Activated T-helper 1 cell treated with anti-CD3 and anti-CD28 coated beads, Interleukin-12 subunit alpha, Interleukin-12 subunit beta, Interleukin-2, Interleukin-4 antibody, amounts not matched to agents 30 ng/mL and 10 ng/mL and 1 ng/mL, durations not matched to agents 14 hours and 24 hours and 36 hours (primary cell): ENCODE results near the gene GREB1. TPM values are rescaled to one million over a fixed set of nuclear protein-coding genes. Genes with fewer than 3 reads are reported as not detected.

Source experiments
- DNase-seq: peaks from one replicate; pipeline ENCODE4 v3.0.0; 2021; ENCODE audit warnings: low spot score
- H3K27ac Mint-ChIP-seq: one replicate; pipeline ENCODE4 v1.8.0; 2021; ENCODE audit warnings: mild to moderate bottlenecking, mixed read lengths
- H3K27me3 Mint-ChIP-seq: one replicate; pipeline ENCODE4 v1.8.0; 2022; ENCODE audit warnings: mild to moderate bottlenecking, moderate library complexity, mixed read lengths; ENCODE audit not compliant: insufficient read depth
- H3K36me3 Mint-ChIP-seq: one replicate; pipeline ENCODE4 v1.8.0; 2021; ENCODE audit warnings: low read depth, mixed read lengths
- H3K4me1 Mint-ChIP-seq: one replicate; pipeline ENCODE4 v1.8.0; 2021; ENCODE audit warnings: low read depth, mixed read lengths
- H3K4me3 Mint-ChIP-seq: one replicate; pipeline ENCODE4 v1.8.0; 2021; ENCODE audit warnings: mild to moderate bottlenecking, moderate library complexity, mixed read lengths
- H3K9me3 Mint-ChIP-seq: one replicate; pipeline ENCODE4 v1.8.0; 2021; ENCODE audit warnings: mixed read lengths
- intact Hi-C: fragments of 100-400 bp; cut with micrococcal nuclease; formaldehyde crosslinking; loops from one replicate; pipeline ENCODE4 v1.15.1; 2024
- total RNA-seq: library from RNA; stranded (reverse); gene quantifications from 2 replicates; pipeline ENCODE4 v1.2.3, GENCODE V29; 2022

The GREB1 gene
- total RNA-seq, 1 donor from 2014 or later = 0.41 TPM

DNA sequence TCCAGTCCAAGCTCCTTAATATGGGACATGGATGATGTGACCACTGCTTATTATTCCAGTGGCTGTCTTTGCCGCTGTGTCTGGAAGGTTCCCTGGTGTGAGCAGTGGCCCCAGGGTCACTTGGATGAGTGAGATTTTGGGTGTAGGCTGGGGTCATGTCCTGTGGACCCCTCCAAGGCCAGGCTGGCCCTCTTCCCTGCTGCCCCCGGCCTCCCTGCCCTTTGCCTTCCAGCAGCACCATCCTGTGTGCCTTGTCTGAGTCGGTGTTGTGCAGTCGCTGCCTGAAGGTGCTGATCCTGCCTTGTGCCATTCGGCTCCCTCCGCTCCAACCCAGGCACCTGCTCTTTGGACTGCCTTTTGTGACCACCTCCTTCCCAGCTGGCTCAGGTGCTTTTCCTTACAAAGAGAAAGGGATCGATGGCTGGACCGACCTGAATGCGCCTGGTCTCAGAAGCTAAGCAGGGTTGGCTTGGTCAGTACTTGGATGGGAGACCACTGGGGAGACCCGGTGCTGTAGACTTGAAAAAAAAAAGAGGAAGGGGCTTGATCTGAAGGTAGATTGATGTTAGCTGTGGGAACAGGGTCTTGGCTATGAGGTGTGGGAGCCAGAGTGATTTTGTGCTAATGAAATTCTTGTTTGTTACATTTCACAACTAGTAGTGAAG is 16.7 kb upstream of the GREB1 start:
- no peak overlapping the region for H3K27ac Mint-ChIP-seq
- peaks cover 5% of the 10 kb centered on the region for H3K9me3 Mint-ChIP-seq
- no peaks in the 10 kb centered on the region for H3K4me1 Mint-ChIP-seq
- H3K36me3 Mint-ChIP-seq = no peaks in the 10 kb centered on the region
- no peak overlapping the region for H3K4me3 Mint-ChIP-seq
- peaks cover 2% of the 10 kb centered on the region for H3K27me3 Mint-ChIP-seq
- intact Hi-C loops = no loop called here
- DNase-seq = no peak

DNA sequence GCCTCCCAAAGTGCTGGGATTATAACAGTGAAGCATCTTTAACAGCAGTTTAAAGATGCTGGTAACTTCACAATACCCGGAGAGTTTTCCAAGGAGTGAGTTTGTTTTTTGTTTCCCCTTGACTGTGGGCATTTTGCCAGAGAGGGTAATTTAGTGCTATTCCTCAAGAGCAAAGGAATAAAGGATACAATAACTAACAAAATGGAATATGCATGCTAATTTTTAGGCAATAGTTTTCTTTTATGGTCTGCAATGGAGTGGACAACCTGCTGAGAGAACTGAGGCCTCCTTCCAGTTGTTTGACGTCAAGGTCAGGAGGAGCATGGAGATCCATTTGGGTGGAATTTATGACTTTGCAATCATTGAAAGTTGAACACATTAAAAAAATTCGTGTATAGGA is 15.9 kb upstream of the GREB1 start:
- Mint-ChIP-seq H3K27ac (no peak overlapping the region), H3K36me3 (no peaks in the 10 kb centered on the region), H3K4me1 (no peaks in the 10 kb centered on the region), H3K9me3 (peaks cover 5% of the 10 kb centered on the region), H3K4me3 (no peak overlapping the region), H3K27me3 (peaks cover 2% of the 10 kb centered on the region)
- no peak for DNase-seq
- intact Hi-C loops = no loop called here

DNA sequence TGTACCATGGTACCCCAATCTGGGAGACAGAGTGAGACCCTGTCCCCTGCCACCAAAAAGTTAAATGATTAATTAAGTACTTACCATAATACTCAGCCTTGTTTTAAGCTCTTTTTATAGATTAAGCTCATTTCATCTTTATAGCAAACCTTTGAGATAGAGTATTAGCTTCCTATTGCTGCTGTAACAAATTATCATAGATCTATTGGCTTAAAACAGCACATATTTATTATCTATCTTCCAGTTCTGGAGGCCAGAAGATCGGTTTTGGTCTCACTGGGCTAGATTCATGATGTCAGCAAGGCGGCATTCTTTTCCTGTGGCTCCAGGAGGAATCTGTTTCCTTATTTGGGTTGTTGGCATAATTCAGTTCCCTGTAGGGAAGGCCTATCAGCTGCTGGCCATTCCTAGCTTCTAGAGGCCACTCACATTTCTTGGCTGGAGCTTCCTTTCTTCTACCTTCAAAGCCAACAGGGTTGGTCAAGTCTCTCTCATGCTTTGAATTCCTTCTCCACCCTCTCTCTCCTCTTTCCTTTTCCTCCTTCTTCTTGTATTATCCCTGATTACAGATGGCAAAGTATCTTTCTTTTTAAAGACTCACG is 13.7 kb upstream of the GREB1 start:
- Mint-ChIP-seq H3K27me3 (peaks cover 2% of the 10 kb centered on the region), H3K4me1 (no peaks in the 10 kb centered on the region), H3K36me3 (no peaks in the 10 kb centered on the region), H3K9me3 (peaks cover 5% of the 10 kb centered on the region), H3K27ac (no peak overlapping the region), H3K4me3 (no peak overlapping the region)
- DNase-seq = no peak
- intact Hi-C loops = no loop called here

DNA sequence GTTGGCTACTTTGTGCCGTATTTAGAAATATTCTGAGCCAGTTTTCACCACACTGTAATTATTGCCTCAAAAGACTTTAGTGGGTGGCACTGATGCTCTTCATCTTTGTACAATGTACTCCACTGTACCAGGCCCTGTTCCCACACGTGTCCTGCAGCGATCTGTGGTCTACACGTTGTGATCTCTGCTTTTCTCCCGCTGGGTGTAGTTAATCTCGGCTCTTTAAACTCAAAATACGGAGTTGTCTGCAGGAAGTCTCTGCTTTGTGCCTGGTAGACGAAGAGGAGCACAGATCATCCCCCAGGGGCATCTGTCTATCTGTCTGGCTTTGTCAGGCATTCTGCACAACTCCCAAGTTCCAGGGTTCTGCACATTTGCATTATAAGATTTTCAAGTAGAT is 12.1 kb upstream of the GREB1 start:
- no peak for DNase-seq
- Mint-ChIP-seq H3K36me3 (no peaks in the 10 kb centered on the region), H3K4me3 (no peak overlapping the region), H3K27ac (no peak overlapping the region), H3K9me3 (peaks cover 6% of the 10 kb centered on the region), H3K4me1 (no peaks in the 10 kb centered on the region), H3K27me3 (no peaks in the 10 kb centered on the region)
- intact Hi-C loops = no loop called here

DNA sequence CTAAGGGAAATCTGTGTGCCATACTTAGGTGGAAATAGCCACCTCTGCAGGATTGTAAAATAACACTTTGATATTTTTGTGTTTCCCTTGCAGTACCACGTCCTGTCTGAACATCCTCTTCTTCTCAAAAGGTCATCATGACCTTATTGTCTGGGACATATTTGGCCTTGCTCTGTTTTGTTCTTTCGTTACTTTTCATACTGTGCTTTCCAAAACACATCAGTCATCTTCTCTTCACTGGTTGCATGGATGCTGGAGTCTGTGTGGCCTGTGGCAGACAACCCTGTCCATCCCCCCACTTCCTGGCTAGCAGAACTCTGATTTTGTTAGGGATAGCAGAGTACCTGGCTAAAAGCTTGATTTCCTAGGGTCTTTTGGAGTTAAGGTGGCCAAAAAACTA is 9.4 kb upstream of the GREB1 start:
- no peak for DNase-seq
- intact Hi-C loops = no loop called here
- Mint-ChIP-seq H3K27ac (no peak overlapping the region), H3K9me3 (peaks cover 10% of the 10 kb centered on the region), H3K27me3 (peaks cover 12% of the 10 kb centered on the region), H3K4me1 (no peaks in the 10 kb centered on the region), H3K4me3 (no peak overlapping the region), H3K36me3 (no peaks in the 10 kb centered on the region)

DNA sequence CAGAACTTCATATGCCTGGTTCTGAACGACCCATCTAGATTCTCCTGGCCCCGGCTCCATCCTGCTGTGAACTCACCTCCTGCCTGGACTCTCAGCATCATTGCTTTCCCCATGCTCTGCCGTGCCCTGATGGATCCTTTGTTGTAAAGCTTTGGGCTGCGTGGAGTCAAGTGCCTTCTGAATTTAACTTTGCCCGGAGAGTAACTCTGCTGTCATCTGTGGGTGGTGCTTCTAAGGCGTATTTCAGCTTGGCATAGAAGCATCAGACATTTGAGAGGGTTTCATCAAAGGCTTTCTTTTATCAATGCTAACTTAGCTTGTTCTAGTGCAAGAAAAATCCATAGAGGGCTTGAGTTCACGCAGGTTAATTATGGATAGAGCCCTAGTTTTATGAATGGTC is 8.1 kb upstream of the GREB1 start:
- H3K4me3 Mint-ChIP-seq = no peak overlapping the region
- no peak overlapping the region for H3K27ac Mint-ChIP-seq
- intact Hi-C loops = no loop called here
- no peaks in the 10 kb centered on the region for H3K4me1 Mint-ChIP-seq
- peaks cover 12% of the 10 kb centered on the region for H3K27me3 Mint-ChIP-seq
- DNase-seq = no peak
- no peaks in the 10 kb centered on the region for H3K36me3 Mint-ChIP-seq
- H3K9me3 Mint-ChIP-seq = peaks cover 4% of the 10 kb centered on the region

DNA sequence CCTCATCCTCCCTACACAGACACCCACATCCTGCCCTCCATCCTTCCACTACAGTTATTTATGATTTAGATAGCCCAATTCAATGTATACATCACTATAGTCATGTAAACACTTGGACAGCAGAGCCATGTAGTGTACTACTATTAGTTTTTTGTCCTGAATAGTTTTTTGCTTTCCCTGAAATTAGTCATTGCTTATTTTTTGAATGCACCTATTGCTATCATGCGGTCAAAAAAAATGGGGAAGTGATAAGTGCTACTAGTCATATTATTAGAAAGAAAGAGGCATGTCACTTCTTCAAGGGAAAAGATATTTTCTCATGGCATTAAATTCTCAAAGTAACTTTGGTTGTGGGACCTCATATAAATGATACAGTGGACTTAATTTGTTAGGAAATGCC is 6.8 kb upstream of the GREB1 start:
- H3K4me3 Mint-ChIP-seq = no peak overlapping the region
- no peaks in the 10 kb centered on the region for H3K36me3 Mint-ChIP-seq
- no peak overlapping the region for H3K27ac Mint-ChIP-seq
- peaks cover 4% of the 10 kb centered on the region for H3K9me3 Mint-ChIP-seq
- DNase-seq = no peak
- intact Hi-C loops = no loop called here
- H3K27me3 Mint-ChIP-seq = peaks cover 15% of the 10 kb centered on the region
- H3K4me1 Mint-ChIP-seq = no peaks in the 10 kb centered on the region

DNA sequence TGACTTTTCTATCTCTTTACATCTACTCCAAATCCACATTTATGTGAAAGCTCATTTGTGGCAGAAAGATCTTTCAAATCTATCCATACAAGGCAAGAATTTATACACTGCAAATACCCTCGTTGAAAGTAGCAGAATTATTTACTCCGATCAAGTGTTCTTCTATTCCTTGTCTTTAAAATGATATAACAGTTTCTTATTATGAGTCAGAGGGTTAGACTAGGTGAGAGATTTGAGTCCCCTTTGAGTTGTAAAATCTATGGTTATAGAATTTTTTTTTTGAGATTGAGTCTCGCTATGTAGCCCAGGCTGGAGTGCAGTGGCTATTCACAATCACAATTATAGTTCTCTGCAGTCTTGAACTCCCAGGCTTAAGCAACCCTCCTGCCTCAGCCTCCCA is 5.6 kb upstream of the GREB1 start:
- no peaks in the 10 kb centered on the region for H3K36me3 Mint-ChIP-seq
- H3K27me3 Mint-ChIP-seq = peaks cover 25% of the 10 kb centered on the region
- intact Hi-C loops = no loop called here
- no peak overlapping the region for H3K27ac Mint-ChIP-seq
- no peaks in the 10 kb centered on the region for H3K4me1 Mint-ChIP-seq
- H3K9me3 Mint-ChIP-seq = peaks cover 4% of the 10 kb centered on the region
- DNase-seq = no peak
- no peak overlapping the region for H3K4me3 Mint-ChIP-seq

DNA sequence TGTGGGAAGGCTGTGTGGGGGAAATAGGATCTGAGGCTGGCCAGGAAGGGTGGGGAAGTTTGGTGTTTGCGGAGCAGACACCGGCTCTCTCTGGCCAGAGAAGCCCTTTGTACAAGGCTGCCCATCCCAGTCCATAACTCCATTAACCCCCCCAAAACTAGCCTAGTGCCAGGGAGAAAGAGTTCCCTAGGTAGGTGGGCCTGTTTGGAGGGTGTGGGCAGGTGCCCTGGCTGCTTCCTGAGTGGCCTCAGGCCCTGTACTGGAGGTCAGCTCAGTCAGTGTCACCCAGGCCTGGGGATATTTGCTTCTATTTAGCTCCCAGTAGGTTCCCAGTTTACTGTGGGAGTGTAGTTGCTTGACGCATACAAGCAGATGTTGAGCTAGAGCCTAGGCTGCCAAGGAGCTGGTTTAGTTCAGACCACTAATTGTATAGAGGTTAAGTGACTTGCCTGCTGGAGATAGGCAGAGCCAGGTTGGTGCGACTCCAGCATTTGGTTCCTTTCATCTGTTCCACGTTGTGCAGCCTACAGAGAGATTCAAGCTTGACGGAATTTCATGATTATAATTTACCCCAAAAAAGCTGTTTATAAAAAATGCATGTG is 2.9 kb upstream of the GREB1 start:
- intact Hi-C loops = no loop called here
- no peak overlapping the region for H3K27ac Mint-ChIP-seq
- no peaks in the 10 kb centered on the region for H3K4me1 Mint-ChIP-seq
- peaks cover 28% of the 10 kb centered on the region for H3K27me3 Mint-ChIP-seq
- H3K9me3 Mint-ChIP-seq = peaks cover 4% of the 10 kb centered on the region
- no peak overlapping the region for H3K4me3 Mint-ChIP-seq
- H3K36me3 Mint-ChIP-seq = no peaks in the 10 kb centered on the region
- no peak for DNase-seq

DNA sequence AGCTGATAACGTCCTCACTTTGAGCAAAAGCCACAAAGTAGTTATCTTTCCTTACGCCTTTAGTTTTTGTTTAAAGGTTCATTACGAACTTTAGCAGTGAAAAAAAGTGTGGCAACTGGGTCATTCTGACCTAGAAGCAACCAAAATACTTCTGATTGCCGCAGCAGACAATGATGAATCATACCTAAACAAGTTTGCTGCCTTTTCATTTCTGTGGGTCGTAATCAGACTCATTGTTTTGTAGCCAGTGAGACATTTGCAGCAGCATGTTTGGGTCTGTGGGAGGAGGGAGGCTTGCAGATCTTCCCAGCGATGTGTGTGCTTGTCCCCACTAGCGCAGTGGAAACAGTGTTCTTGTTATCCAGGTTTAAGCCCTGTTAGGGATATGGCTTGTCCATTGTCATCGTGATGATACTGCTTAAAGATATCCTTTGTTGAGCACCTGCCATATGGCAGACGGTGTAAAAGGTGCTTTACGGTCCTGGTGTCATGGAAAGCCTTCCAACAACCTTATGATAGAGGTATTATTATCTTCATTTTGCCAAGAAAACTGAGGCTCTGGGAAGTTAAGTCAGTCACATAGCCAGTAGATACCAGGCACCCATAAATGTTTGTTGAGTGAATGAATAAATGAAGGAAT is 1.3 kb upstream of the GREB1 start:
- Mint-ChIP-seq H3K27ac (no peak overlapping the region), H3K36me3 (no peaks in the 10 kb centered on the region), H3K27me3 (peaks cover 31% of the 10 kb centered on the region), H3K4me3 (no peak overlapping the region), H3K4me1 (no peaks in the 10 kb centered on the region), H3K9me3 (no peaks in the 10 kb centered on the region)
- DNase-seq = no peak
- intact Hi-C loops = no loop called here

DNA sequence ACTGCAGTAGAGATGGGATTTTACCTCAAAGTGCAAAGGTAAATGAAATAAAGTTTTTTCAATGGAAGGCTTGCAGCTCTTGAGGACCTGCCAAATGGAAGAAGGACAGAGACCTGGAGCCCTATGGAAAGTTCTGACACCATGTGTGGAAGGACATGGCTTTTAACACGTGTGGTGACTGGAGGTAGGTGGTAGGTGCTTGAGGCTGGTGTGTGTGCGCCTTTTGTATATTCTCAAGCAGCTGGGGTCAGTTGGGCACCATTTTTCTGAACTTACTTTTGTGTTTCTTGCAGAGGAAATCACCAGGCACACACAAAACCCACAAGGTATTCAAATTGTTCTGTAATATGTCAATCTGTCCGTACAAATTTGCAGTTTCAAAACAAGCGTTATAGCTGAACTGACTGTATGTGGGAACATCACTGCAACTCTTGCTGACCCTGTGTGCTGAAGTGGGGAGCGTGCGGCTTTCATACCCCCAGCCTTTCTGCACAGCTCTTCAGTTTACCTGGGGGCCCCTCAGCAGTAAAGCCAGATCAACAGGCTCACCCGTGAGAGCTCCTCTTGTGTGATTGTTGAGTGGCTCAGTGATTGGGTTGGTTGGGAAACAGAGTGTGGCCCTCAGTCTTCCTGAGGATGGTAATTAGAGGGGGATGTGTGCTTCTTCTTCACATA is 363 bp downstream of the GREB1 start:
- DNase-seq = no peak
- intact Hi-C loops = no loop called here
- Mint-ChIP-seq H3K4me1 (no peaks in the 10 kb centered on the region), H3K27me3 (peaks cover 19% of the 10 kb centered on the region), H3K36me3 (no peaks in the 10 kb centered on the region), H3K4me3 (no peak overlapping the region), H3K9me3 (no peaks in the 10 kb centered on the region), H3K27ac (no peak overlapping the region)

DNA sequence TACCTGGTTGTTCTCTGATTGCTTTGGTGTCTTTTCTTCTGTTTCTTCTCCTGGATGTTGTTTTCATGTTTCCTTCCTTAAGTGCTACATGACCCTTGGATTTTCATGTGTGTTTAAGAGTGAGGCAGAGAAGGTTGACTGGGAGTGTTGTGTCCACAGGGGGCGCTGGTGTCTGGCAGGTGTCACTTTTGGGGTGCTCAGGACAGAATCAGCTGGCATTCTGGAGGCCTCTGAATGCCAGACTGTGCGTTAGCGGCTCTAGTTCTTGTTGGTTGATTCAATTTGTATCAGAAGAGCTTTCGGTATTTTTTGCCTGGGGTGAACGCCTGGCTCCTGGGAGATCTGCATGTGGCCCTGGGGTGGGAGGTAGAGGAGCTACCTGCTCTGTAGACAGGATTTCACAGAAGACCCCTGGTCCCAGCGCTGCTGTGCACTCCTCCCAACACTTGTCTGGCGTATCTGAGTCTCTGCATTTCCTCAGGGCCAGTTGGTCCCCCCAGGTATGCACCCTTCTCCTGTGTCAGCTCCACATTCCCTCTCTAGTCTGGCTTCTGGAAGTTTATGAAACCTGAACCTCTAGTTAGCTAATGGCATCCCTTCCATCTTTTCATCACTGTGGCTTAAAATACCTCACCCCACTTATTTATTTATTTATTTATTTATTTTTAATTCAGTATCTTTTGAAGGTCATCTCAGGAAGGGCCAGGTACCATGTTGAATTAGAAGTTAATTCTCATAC is 1.1 kb downstream of the GREB1 start:
- Mint-ChIP-seq H3K27me3 (peaks cover 22% of the 10 kb centered on the region), H3K27ac (no peak overlapping the region), H3K9me3 (no peaks in the 10 kb centered on the region), H3K36me3 (no peaks in the 10 kb centered on the region), H3K4me1 (no peaks in the 10 kb centered on the region), H3K4me3 (no peak overlapping the region)
- DNase-seq = no peak
- intact Hi-C loops = no loop called here
